Mesenchymal stem cell (in vitro differentiated cells and primary cell): ENCODE measurements around the gene HOXD11.
A peak's percentile ranks its signal among the peaks of the same experiment; 100 is the strongest.

Experiments
- DNase-seq: peaks from one replicate; pipeline ENCODE4 v3.0.0-alpha.2; 2013
- H2AFZ ChIP-seq: one replicate; pipeline ENCODE4 v1.6.1; 2013; ENCODE audit warnings: low read depth, mild to moderate bottlenecking, control low read depth, inconsistent platforms, low read length, moderate library complexity
- H2AK5ac ChIP-seq: 2 replicates; pipeline ENCODE4 v1.6.1; 2013; ENCODE audit warnings: low read length, moderate library complexity, mild to moderate bottlenecking, inconsistent platforms; ENCODE audit not compliant: severe bottlenecking
- H2BK120ac ChIP-seq: one replicate; pipeline ENCODE4 v1.6.1; 2013; ENCODE audit warnings: low read depth, mild to moderate bottlenecking, inconsistent platforms, low read length, moderate library complexity
- H2BK12ac ChIP-seq, 2 experiments: one replicate each; pipeline ENCODE4 v1.6.1; 2013; ENCODE audit warnings: inconsistent platforms in 2 of 2, low read length in 2 of 2, mild to moderate bottlenecking in 2 of 2, moderate library complexity in 2 of 2, control low read depth in 1 of 2
- H2BK15ac ChIP-seq: one replicate; pipeline ENCODE4 v1.6.1; 2013; ENCODE audit warnings: mild to moderate bottlenecking, low read depth, inconsistent platforms; ENCODE audit not compliant: poor library complexity, severe bottlenecking
- H2BK5ac ChIP-seq: 2 replicates; pipeline ENCODE4 v1.6.1; 2013; ENCODE audit warnings: low read depth, mild to moderate bottlenecking, low read length, control low read depth, inconsistent platforms; ENCODE audit not compliant: poor library complexity, severe bottlenecking
- H3K14ac ChIP-seq, 2 experiments: one replicate each; pipeline ENCODE4 v1.6.1; 2013; ENCODE audit warnings: inconsistent platforms in 2 of 2, low read length in 2 of 2, control low read depth in 1 of 2, mild to moderate bottlenecking in 1 of 2, moderate library complexity in 1 of 2
- H3K18ac ChIP-seq, 2 experiments: one replicate each; pipeline ENCODE4 v1.6.1; 2013; ENCODE audit warnings: inconsistent platforms in 2 of 2, low read length in 2 of 2, control low read depth in 1 of 2, low read depth in 1 of 2, mild to moderate bottlenecking in 1 of 2
- H3K23ac ChIP-seq, 2 experiments: one replicate each; pipeline ENCODE4 v1.6.1; 2013; ENCODE audit warnings: inconsistent platforms in 2 of 2, low read length in 2 of 2, mild to moderate bottlenecking in 2 of 2, moderate library complexity in 2 of 2, control low read depth in 1 of 2
- H3K27ac ChIP-seq: 2 replicates; pipeline ENCODE4 v1.5.1; 2013; ENCODE audit warnings: mild to moderate bottlenecking, moderate library complexity, low read length, control low read depth, inconsistent platforms; ENCODE audit not compliant: poor library complexity, severe bottlenecking
- H3K27me3 ChIP-seq, 2 experiments: 2 replicates each; pipeline versions ENCODE4 v1.6.1 to v1.7.0; 2013; ENCODE audit warnings: low read length in 2 of 2, mild to moderate bottlenecking in 2 of 2, moderate library complexity in 2 of 2, control low read depth in 1 of 2, inconsistent platforms in 1 of 2; ENCODE audit not compliant: control insufficient read depth in 1 of 2, insufficient read depth in 1 of 2
- H3K36me3 ChIP-seq, 2 experiments: 2 replicates each; pipeline versions ENCODE4 v1.6.1 to v1.7.0; 2013; ENCODE audit warnings: low read length in 2 of 2, control low read depth in 1 of 2, inconsistent platforms in 1 of 2, low read depth in 1 of 2, mild to moderate bottlenecking in 1 of 2; ENCODE audit not compliant: insufficient read depth in 2 of 2, control insufficient read depth in 1 of 2
- H3K4ac ChIP-seq, 2 experiments: one replicate each; pipeline ENCODE4 v1.6.1; 2013; ENCODE audit warnings: inconsistent platforms in 2 of 2, low read length in 2 of 2, mild to moderate bottlenecking in 2 of 2, moderate library complexity in 2 of 2, control low read depth in 1 of 2, low read depth in 1 of 2
- H3K4me1 ChIP-seq: 2 replicates; pipeline ENCODE4 v1.6.1; 2013; ENCODE audit warnings: low read depth, low read length, control low read depth; ENCODE audit not compliant: control insufficient read depth, insufficient read depth
- H3K4me2 ChIP-seq: 2 replicates; pipeline ENCODE4 v1.6.1; 2013; ENCODE audit warnings: low read length, mild to moderate bottlenecking, inconsistent platforms; ENCODE audit not compliant: poor library complexity, severe bottlenecking
- H3K4me3 ChIP-seq, 2 experiments: 2 replicates each; pipeline versions ENCODE4 v1.5.1 to v1.7.0; 2013; ENCODE audit warnings: low read length in 2 of 2, mild to moderate bottlenecking in 2 of 2, control low read depth in 1 of 2, low read depth in 1 of 2; ENCODE audit not compliant: insufficient read depth in 1 of 2
- H3K79me1 ChIP-seq: replicated peaks from 2 replicates; pipeline ENCODE4 v1.6.1; 2013; ENCODE audit warnings: mild to moderate bottlenecking, control low read depth, low read length, inconsistent platforms; ENCODE audit not compliant: poor library complexity, severe bottlenecking
- H3K9ac ChIP-seq: 2 replicates; pipeline ENCODE4 v1.7.0; 2013; ENCODE audit warnings: mild to moderate bottlenecking, low read length, moderate library complexity
- H3K9me3 ChIP-seq: 2 replicates; pipeline ENCODE4 v1.7.0; 2013; ENCODE audit warnings: mild to moderate bottlenecking, low read length; ENCODE audit not compliant: control insufficient read depth
- H4K8ac ChIP-seq: one replicate; pipeline ENCODE4 v1.6.1; 2013; ENCODE audit warnings: inconsistent platforms, mild to moderate bottlenecking, low read length, moderate library complexity
- H4K91ac ChIP-seq: one replicate; pipeline ENCODE4 v1.6.1; 2013; ENCODE audit warnings: mild to moderate bottlenecking, low read length, inconsistent platforms
- WGBS: methylation state at CpG from one replicate; pipeline ENCODE4 v1.1.7; 2013; ENCODE audit warnings: mixed read lengths; 5-methylcytosine and 5-hydroxymethylcytosine counted together

HOXD11 gene

DNA sequence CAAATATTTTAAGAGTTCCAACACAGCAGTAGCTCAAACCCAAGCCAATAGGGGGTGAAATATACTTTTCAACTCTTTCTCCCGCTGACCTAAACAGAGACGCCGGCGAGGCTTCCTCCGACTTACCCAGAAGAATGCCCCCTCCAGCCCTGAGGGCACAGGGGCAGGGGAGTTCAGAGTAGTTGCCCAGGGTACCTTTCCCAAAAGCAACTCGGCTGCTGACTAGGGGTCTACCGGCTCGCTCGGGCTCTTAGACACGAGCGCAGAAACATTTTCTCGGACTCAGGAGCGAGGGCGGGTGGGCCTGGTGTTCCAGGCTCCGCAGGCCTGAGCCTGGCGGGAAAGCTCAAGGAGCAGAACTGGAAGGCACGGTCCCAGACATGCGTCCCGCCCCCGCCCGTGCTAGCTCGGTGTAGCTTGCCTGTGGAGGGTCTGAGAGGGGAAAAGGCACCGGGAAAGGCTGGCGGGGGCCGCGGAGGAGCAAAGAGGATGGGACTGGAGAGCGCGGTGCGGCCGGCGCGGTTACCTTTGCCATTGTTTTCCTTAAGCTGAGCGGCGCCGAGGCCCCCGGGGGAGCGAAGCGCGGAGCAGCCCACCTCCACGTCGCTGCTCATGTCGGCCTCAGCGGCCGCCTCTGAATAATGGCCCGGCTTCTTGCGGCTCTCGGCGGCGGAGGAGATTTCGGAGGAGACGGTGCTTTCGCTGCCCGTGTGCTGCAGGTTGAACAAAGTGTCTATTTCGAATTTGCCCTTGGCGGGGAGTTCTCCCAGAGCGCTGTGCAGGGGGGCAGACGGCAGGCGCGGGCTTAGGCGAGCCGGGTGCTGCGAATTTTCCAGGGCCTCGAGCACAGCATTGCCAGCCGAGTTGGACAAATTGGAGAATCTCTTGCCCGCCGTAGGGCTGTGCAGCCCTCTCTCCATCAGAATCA lies 24.0 kb upstream of the HOXD11 start:
- no peak overlapping the region for H3K18ac ChIP-seq
- H2BK120ac ChIP-seq = no peak overlapping the region
- peaks cover 36% of the 10 kb centered on the region for H3K4me1 ChIP-seq
- WGBS = 2% methylated on average over 66 of the region's 66 CpGs
- no peaks in the 10 kb centered on the region for H3K9me3 ChIP-seq
- no peak overlapping the region for H3K4ac ChIP-seq
- H2AFZ ChIP-seq = no peak overlapping the region
- H3K27ac ChIP-seq = no peak overlapping the region
- no peak overlapping the region for H4K8ac ChIP-seq
- no peak overlapping the region for H2AK5ac ChIP-seq
- H2BK15ac ChIP-seq = no peak overlapping the region
- H2BK5ac ChIP-seq = no peak overlapping the region
- H3K4me3 ChIP-seq = peak overlapping the region in 1 of 2 experiments; percentile 24
- no peak overlapping the region for H3K4me2 ChIP-seq
- peaks cover 0 to 3% of the 10 kb centered on the region in 2 experiments for H3K36me3 ChIP-seq
- H4K91ac ChIP-seq = no peak overlapping the region
- no peaks in the 10 kb centered on the region for H3K79me1 ChIP-seq
- H3K14ac ChIP-seq = no peak overlapping the region
- no peak overlapping the region for H2BK12ac ChIP-seq
- no peak overlapping the region for H3K23ac ChIP-seq
- DNase-seq = no peak
- H3K9ac ChIP-seq = no peak overlapping the region
- H3K27me3 ChIP-seq = peaks cover 96 to 97% of the 10 kb centered on the region in 2 experiments

DNA sequence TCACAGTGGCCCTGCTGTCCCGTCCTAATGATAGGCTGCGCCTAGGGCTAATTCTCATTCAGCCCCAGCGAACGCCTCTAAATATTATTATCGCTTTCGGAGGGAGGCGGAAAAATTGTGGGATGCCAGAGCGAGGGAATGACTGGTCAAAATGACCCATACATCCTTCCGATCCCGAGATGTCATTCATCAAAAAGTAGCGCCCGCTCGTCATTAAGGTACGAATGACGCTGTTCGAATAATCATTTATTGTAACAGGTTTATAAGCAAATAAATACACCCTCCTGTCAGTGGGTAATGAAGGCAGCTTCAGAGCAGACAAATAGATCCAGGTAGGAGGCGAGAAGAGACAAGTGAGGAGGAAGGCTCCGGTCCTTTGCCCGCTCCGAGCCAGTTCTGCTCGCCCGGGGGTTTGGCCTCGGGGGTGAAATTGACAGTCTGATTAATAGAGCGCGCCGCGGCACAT lies 23.3 kb upstream of the HOXD11 start, which contains the start of gene EVX2:
TSS of gene EVX2 (minus strand) at position 167 of the 466 bp plus-strand sequence. CDS start 186 bp downstream, outside the sequence.
- Histone ChIP-seq H4K91ac (no peak within 1 kb of the TSS), H3K36me3 (peaks cover 0 to 3% of the 10 kb centered on the region in 2 experiments), H3K27ac (no peak within 1 kb of the TSS), H3K27me3 (peaks cover 95 to 97% of the 10 kb centered on the region in 2 experiments), H2BK12ac (no peak within 1 kb of the TSS), H2BK120ac (no peak within 1 kb of the TSS), H3K9ac (no peak within 1 kb of the TSS), H3K4me3 (peak within 1 kb of the TSS in 1 of 2 experiments; percentile 24), H2AK5ac (no peak within 1 kb of the TSS), H3K4me1 (peaks cover 40% of the 10 kb centered on the region), H3K4me2 (no peak within 1 kb of the TSS), H2BK5ac (no peak within 1 kb of the TSS), H2BK15ac (no peak within 1 kb of the TSS), H3K79me1 (no peaks in the 10 kb centered on the region), H3K14ac (no peak within 1 kb of the TSS), H3K18ac (no peak within 1 kb of the TSS), H3K4ac (no peak within 1 kb of the TSS), H2AFZ (no peak within 1 kb of the TSS), H3K9me3 (no peaks in the 10 kb centered on the region), H3K23ac (no peak within 1 kb of the TSS), H4K8ac (no peak within 1 kb of the TSS)
- no peak for DNase-seq
- 5% methylated on average over 19 of the region's 27 CpGs for WGBS

DNA sequence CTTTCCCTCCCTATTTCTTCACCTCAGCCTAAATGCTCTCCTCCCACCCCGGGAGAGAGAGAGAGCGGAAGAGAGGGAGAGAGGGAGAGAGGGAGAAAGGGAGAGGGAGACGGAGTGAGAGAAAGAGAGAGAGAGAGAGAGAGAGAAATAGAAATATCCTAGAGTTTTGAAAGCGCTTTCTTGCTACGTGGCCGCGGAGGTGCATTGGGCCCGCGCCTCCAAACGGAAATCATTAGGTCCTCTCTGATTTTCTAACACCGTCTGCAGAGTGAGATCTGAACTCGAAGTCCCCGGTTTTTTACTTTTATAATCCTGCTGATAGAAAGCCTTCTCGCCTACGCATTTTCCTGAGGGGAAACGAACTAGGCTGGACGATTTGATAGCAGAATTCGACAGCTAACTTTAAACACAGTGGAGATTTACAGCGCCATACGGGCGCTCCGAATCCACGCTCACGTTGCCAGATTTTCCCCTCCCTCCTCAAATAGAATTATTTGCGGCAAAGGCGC lies 22.4 kb upstream of the HOXD11 start:
- Histone ChIP-seq H3K4me2 (no peak overlapping the region), H4K91ac (no peak overlapping the region), H3K23ac (no peak overlapping the region), H3K79me1 (no peaks in the 10 kb centered on the region), H4K8ac (no peak overlapping the region), H2BK5ac (no peak overlapping the region), H3K4me1 (peaks cover 34% of the 10 kb centered on the region), H3K9ac (no peak overlapping the region), H3K18ac (no peak overlapping the region), H2AK5ac (no peak overlapping the region), H2BK120ac (no peak overlapping the region), H3K14ac (no peak overlapping the region), H3K36me3 (peaks cover 0 to 3% of the 10 kb centered on the region in 2 experiments), H2BK12ac (no peak overlapping the region), H2BK15ac (no peak overlapping the region), H3K27me3 (peaks cover 95 to 97% of the 10 kb centered on the region in 2 experiments), H2AFZ (no peak overlapping the region), H3K4ac (no peak overlapping the region), H3K27ac (no peak overlapping the region), H3K4me3 (no peak overlapping the region), H3K9me3 (no peaks in the 10 kb centered on the region)
- 1% methylated on average over 26 of the region's 26 CpGs for WGBS
- DNase-seq = no peak

DNA sequence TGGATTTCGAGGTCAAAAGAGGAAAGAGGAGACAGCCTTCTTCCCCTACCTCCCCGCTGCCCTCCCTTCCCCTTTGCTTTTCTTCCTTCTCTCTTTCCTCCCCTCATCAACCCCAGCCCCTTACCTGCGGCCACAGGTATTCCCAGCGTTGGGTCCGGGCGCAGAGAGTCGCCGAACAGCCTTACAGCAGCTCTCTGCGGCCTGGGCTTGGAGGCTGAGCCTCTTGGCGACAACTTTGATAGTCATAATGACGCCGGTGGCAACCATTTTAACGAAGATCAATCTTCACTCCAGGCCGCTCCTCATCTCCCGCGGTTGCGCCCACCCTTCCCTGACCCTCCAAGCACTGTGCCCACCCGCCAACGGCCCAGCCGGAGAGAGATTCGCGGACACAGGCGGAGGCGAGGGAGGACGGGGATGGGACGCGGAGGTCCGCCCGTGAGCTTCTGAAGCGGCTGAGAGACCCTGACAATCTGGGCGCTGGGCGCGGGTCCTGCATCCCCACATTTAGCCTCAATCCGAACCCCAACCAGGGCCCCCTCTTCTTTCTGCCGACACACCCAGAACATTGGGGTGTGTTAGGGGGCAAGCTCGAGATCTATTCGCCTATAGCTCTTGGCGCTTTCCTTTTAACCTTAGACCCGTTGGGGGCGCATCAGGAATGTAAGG lies 21.8 kb upstream of the HOXD11 start:
- WGBS = 1% methylated on average over 29 of the region's 40 CpGs
- no peaks in the 10 kb centered on the region for H3K79me1 ChIP-seq
- no peak overlapping the region for H3K14ac ChIP-seq

More for the DNA sequence above, 21.8 kb upstream of the HOXD11 start:
- Histone ChIP-seq H2BK5ac (no peak overlapping the region), H2BK120ac (no peak overlapping the region), H3K27me3 (peaks cover 99 to 100% of the 10 kb centered on the region in 2 experiments), H3K36me3 (peaks cover 0 to 3% of the 10 kb centered on the region in 2 experiments), H3K9ac (no peak overlapping the region), H3K27ac (no peak overlapping the region), H3K18ac (no peak overlapping the region), H3K23ac (no peak overlapping the region), H4K91ac (no peak overlapping the region), H3K9me3 (no peaks in the 10 kb centered on the region), H4K8ac (no peak overlapping the region), H3K4me2 (no peak overlapping the region), H2AK5ac (no peak overlapping the region), H2AFZ (no peak overlapping the region), H2BK12ac (no peak overlapping the region), H3K4ac (no peak overlapping the region), H3K4me3 (no peak overlapping the region), H3K4me1 (peaks cover 30% of the 10 kb centered on the region), H2BK15ac (no peak overlapping the region)
- DNase-seq = no peak
